ENCODE results near the gene STXBP5. TPM values are rescaled to one million over a fixed set of nuclear protein-coding genes. Genes with fewer than 3 reads are reported as not detected.
A peak's percentile ranks its signal among the peaks of the same experiment; 100 is the strongest.

Gene STXBP5
- total and polyA plus RNA-seq, 9 of the 15 experiments (the other 6 are each of a cell fraction or from before 2014, with no cell fraction given), result 23.3 to 172 (median 71.5) TPM

GRCh38 chr6:147341486-147341885 is 137.3 kb downstream of the STXBP5 start:
- Histone ChIP-seq H3K4me2 (ENCODE audit: insufficient read depth, low read length) (no peak overlapping the region), H3K27ac (ENCODE audit: extremely low read depth, low read depth, low read length) (no peak overlapping the region), H3K27me3 (ENCODE audit: control insufficient read depth in 2 of 2, insufficient read depth in 2 of 2, low read length in 2 of 2) (no peaks in the 10 kb centered on the region), H4K20me1 (replicated peaks; ENCODE audit: control insufficient read depth, insufficient read depth, low read length) (no peaks in the 10 kb centered on the region), H3K4me1 (replicated peaks in 1 of 2; ENCODE audit: control insufficient read depth in 2 of 2, insufficient read depth in 2 of 2, low read length in 2 of 2) (no peaks in the 10 kb centered on the region), H3K9me1 (ENCODE audit: control insufficient read depth, insufficient read depth, low read length) (no peaks in the 10 kb centered on the region), H3K9ac (ENCODE audit: insufficient read depth in 1 of 2, low read depth in 2 of 2, low read length in 2 of 2) (no peak overlapping the region), H3K9me3 (replicated peaks; ENCODE audit: control insufficient read depth, insufficient read depth, low read depth, low read length) (no peaks in the 10 kb centered on the region), H3K4me3 (no peak overlapping the region), H3K79me2 (ENCODE audit: control insufficient read depth, insufficient read depth, low read length) (no peaks in the 10 kb centered on the region), H2AFZ (ENCODE audit: low read depth, low read length) (no peak overlapping the region), H3K36me3 (ENCODE audit: control insufficient read depth, insufficient read depth, low read length) (peaks cover 87% of the 10 kb centered on the region)
- TF ChIP-seq EGR1 (conservative IDR thresholded peaks at IDR 0.05) (peak; percentile 87), CTCF (IDR thresholded peaks at IDR 0.05 in 2 of 3, conservative IDR thresholded peaks at IDR 0.05 in 1 of 3; ENCODE audit: insufficient read depth in 2 of 3, low read depth in 1 of 3, low read length in 3 of 3) (no peak)
- FAIRE-seq (no peak), DNase-seq (ENCODE audit: extremely low read depth in 1 of 4, low spot score in 3 of 4) (no peak), ATAC-seq (peak; percentile 32; the same call in 2 of the 3 replicates)
- ChIA-PET CTCF (ENCODE audit: low intra/inter-chr PET ratio) (no interaction called here), POLR2A (interaction anchor here (0.6 to 2.0 kb wide), 2 partner anchors 13 to 1306 kb away, joined by 3 to 5 read pairs; no protein-coding TSS in a partner anchor)
- WGBS (ENCODE audit: insufficient coverage, low coverage, missing lambda C conversion rate), result 88% methylated on average over 1 of the region's 1 CpG
- no TSS peak for BruUV-seq (replicated peaks)
- in situ Hi-C loops (cut with MboI), result no loop called here
- intact Hi-C loops (cut with micrococcal nuclease), result no loop called here

GRCh38 chr6:147345902-147346301 is 141.7 kb downstream of the STXBP5 start:
- Histone ChIP-seq H3K27me3 (ENCODE audit: control insufficient read depth in 2 of 2, insufficient read depth in 2 of 2, low read length in 2 of 2) (no peaks in the 10 kb centered on the region), H3K9ac (ENCODE audit: insufficient read depth in 1 of 2, low read depth in 2 of 2, low read length in 2 of 2) (no peak overlapping the region), H4K20me1 (replicated peaks; ENCODE audit: control insufficient read depth, insufficient read depth, low read length) (no peaks in the 10 kb centered on the region), H3K4me3 (no peak overlapping the region), H3K9me1 (ENCODE audit: control insufficient read depth, insufficient read depth, low read length) (no peaks in the 10 kb centered on the region), H3K4me1 (replicated peaks in 1 of 2; ENCODE audit: control insufficient read depth in 2 of 2, insufficient read depth in 2 of 2, low read length in 2 of 2) (no peaks in the 10 kb centered on the region), H3K27ac (ENCODE audit: extremely low read depth, low read depth, low read length) (no peak overlapping the region), H3K79me2 (ENCODE audit: control insufficient read depth, insufficient read depth, low read length) (no peaks in the 10 kb centered on the region), H3K9me3 (replicated peaks; ENCODE audit: control insufficient read depth, insufficient read depth, low read depth, low read length) (no peaks in the 10 kb centered on the region), H3K36me3 (ENCODE audit: control insufficient read depth, insufficient read depth, low read length) (peaks cover 78% of the 10 kb centered on the region), H3K4me2 (ENCODE audit: insufficient read depth, low read length) (no peak overlapping the region), H2AFZ (ENCODE audit: low read depth, low read length) (no peak overlapping the region)
- 91% methylated on average over 2 of the region's 2 CpGs for WGBS (ENCODE audit: insufficient coverage, low coverage, missing lambda C conversion rate)
- FAIRE-seq, result no peak
- TSS peak; percentile 3 for BruUV-seq (replicated peaks)
- in situ Hi-C loops (cut with MboI), result no loop called here
- no peak for DNase-seq (ENCODE audit: extremely low read depth in 1 of 4, low spot score in 3 of 4)
- ATAC-seq, result no peak
- ChIA-PET CTCF (ENCODE audit: low intra/inter-chr PET ratio) (no interaction called here), POLR2A (no interaction called here)
- intact Hi-C loops (cut with micrococcal nuclease), result no loop called here
- TF ChIP-seq GABPB1 (CRISPR knock-in tag; IDR thresholded peaks at IDR 0.05) (no peak), POLR2G (IDR thresholded peaks at IDR 0.05; ENCODE audit: low read depth, low read length) (peak; percentile 15; the same call in 1 of the 2 replicates), ETS2 (tag; IDR thresholded peaks at IDR 0.05; ENCODE audit: borderline replicate concordance, poor library complexity, severe bottlenecking) (no peak), PTRF (tag; IDR thresholded peaks at IDR 0.05) (no peak)

Data from K562 (cell line).